Left renal pelvis (tissue), 4 donors: Measurements from ENCODE around the gene SF1. TPM values are rescaled to one million over a fixed set of nuclear protein-coding genes. Genes with fewer than 3 reads are reported as not detected.

Experiments
- DNase-seq, 4 donors: peaks; one replicate each; pipeline ENCODE4 v3.0.0-alpha.2; 2013; ENCODE audit warnings: low read depth in 4 of 4, low spot score in 3 of 4
- polyA plus RNA-seq, 4 donors: library from polyadenylated mRNA; unstranded; fragments of 120-200 nt; gene quantifications; one replicate each; pipeline ENCODE4 v1.2.1, GENCODE V29; 2013; ENCODE audit not compliant: insufficient read length in 4 of 4

Gene SF1
- polyA plus RNA-seq, 4 donors: 299 to 439 (median 376) TPM

GRCh38 chr11:64802370-64803157, 24.2 kb upstream of the SF1 start:
- no peak for DNase-seq

GRCh38 chr11:64801561-64802369, 23.4 kb upstream of the SF1 start:
- DNase-seq: no peak

- DNase-seq: no peak
These were observed 22.8 kb upstream of the SF1 start for GRCh38 chr11:64801158-64801464.

DNA sequence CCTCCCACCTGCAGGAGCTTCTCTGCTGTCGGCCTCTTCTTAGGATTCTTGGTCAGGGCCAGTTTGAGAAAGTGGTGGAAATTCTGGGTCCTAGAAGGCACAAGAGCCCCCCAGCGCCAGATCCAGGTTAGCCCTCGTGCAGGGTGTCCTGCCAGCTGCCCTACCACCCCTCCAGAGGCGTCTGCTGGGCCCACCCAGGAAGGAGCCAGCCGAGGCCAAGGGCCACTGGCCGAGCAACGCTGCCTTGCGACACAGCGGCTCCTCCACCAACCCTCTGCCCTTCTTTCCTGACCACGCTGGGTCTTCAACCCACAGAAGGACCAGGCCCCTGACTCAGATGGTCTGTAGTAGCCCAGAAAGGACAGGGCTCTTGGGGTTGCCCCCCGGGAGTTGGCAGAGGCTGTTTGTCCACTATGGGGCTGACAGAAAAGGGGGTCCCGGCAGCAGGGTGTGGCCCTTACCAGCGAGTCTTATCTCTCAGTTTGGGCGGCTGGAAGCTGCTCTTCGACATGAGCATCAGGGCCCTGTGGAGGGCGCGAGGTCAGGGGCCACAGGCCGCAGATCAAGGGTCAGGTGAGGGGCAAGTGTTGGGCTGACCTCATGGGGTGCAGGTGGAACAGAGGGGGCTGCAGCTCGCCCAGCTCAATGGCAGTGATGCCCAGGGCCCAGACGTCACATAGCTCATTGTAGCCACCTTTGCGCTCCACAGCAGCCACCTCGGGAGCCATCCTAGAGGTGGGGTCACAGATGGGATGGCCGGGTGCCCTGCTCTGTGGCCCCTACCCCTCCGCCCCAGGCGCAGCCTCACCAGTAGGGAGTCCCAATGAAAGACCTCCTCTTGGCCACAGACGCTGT, 22.2 kb upstream of the SF1 start:
- DNase-seq: no peak

DNA sequence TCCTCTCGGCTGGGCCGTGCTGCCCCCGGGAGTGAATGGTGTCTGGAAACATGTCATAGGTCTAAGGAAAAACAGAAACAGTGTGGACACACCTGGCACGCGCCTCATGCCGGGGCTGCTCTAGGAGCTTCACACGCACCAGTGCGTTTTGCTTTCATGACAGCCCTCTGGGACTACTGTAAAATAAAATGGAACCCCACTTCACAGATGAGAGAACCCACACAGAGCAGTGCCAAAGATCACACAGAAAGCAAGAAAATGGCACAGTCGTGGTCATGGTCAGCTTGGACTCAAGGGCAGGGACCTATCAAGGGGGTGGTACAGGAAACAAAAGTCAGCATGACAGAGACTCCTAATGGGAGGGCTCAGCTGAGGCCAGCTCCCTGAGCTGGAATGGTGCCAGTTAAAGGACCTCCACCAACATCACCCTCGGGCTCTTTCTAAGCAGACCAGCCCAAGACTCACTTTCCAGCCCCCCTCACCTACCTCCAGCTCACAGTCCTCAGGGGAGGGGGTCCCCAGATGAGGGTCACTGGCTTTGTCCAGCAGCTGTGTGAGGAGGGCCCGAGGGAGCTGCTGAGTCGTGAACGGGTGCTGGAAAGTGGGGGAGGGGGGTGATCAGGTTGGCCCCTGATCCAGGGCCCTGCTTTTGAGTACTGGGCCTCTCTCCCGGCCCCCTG, 21.4 kb upstream of the SF1 start:
- DNase-seq: no peak

GRCh38 chr11:64799256-64799622, 20.9 kb upstream of the SF1 start:
- no peak for DNase-seq

- no peak for DNase-seq
These were observed 18.6 kb upstream of the SF1 start for GRCh38 chr11:64796757-64797541.

DNA sequence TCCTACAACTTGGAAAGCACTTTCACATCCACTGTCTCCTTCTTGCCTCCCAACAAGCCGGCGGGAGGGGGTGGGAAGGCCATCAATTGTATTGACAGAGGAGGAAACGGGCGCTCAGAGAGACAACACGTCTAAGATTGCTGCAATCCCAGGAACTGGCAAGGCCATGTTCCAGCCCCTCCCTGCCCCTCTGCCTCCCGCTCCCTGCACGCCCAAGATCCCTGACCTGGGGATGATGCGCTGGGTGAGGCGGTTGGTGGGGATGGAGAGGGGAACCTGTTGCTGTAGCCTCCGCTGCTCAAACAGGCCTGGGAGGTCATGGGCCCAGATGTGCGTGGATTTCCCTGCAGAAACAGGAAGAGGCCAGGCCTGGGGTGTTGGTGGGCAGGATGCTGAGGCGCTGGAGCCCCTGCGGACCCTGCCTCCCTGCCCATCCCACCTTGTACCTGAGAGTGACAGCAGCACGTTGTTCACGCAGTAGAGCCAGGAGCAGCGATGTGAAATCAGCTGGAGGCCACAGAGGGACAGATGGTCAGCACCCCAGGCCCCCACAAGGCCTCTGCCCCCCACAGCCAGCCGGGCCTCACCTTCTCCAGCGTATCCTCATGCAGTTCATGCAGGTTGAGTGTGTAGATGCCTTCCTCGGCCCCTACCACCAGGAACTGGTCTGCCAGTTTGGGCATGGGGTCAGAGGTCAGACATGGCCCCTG, 17.9 kb upstream of the SF1 start:
- no peak for DNase-seq

GRCh38 chr11:64794526-64794925, 16.2 kb upstream of the SF1 start:
- no peak for DNase-seq

DNA sequence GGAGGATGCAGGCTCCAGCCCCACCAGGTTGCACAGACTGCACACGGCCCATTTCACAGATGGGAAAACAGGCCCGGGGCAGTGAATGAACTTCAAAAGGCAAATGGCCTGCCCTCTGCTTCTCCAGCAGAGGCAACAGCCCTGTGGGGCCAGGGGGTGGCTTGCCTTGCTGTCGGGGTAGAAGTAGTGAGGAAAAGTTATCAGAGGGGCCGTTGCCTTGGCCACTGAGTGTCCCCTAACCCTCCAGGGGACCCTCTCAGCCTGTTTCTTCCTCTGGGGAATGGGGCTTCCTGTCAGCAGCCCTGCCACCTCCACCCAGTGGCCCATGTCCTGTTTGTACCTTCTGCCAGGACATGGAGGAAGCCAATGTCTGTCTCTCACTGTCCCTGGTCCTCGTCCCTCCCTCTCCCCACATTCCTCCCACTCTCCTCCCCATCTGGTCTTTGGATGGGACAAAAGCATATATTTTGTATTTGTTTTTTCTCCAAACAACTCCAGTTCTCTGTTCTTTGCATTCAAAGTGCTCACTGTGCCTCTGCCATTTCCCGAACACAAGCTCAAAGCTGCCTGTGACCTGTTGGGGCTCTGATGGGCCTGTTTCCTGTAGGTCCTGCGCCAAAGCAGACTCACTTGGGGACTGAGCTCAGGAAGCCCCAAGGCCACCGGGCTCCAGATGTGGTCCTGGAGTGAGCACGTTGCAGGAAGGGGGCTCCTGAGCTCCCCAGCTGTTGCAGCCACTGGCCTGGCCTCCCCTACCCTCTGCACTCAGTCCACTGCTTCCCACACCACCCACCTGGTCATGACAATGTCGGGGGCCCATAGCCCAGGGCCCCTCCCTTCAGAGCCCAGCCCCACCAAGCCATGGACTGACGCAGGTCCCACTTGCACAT, 15.2 kb upstream of the SF1 start:
- DNase-seq: no peak

DNA sequence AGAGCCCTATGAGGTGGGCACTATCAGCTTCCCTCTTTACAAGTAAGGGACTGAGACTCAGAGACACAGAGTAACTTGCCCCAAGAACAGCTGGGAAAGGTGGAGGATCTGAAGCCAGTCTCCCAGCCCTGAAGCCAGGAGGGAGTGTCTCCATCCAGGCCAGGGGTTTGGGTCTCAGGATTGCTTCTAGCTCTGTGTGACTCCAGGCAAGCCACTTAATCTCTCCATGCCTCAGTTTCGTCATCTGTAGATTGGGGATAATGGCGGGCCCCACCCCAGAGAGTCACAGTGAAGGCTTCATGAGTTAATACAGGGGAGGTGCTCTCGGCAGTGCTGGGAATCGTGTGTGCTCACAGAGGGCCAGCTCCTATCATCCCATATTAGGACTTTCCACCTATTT, 14.1 kb upstream of the SF1 start:
- DNase-seq: no peak

DNA sequence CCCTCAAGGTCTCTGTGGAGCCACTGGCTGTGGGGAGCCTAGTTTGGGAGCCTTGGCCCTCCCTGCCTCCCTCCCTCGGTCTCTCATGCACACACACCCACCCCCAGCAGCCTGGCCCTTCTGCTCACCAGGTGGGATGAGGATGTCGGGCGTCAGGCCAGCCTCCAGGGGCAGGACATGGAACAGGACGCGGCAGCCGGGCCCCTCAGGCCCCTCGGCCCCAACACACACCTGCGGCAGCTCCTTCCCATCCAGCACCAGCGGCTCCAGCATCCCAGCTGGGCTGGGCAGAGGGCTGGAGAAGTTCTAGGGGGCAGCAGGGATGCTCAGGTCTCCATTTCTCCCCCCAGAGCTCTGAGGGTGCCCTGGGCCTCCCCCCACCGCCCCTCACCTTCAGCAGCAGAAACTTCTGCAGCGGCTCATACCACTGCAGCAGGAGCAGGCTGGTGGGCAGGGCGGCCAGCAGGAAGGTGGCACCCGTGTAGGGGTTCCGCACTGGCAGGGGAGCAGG, 13.5 kb upstream of the SF1 start:
- DNase-seq: no peak

DNA sequence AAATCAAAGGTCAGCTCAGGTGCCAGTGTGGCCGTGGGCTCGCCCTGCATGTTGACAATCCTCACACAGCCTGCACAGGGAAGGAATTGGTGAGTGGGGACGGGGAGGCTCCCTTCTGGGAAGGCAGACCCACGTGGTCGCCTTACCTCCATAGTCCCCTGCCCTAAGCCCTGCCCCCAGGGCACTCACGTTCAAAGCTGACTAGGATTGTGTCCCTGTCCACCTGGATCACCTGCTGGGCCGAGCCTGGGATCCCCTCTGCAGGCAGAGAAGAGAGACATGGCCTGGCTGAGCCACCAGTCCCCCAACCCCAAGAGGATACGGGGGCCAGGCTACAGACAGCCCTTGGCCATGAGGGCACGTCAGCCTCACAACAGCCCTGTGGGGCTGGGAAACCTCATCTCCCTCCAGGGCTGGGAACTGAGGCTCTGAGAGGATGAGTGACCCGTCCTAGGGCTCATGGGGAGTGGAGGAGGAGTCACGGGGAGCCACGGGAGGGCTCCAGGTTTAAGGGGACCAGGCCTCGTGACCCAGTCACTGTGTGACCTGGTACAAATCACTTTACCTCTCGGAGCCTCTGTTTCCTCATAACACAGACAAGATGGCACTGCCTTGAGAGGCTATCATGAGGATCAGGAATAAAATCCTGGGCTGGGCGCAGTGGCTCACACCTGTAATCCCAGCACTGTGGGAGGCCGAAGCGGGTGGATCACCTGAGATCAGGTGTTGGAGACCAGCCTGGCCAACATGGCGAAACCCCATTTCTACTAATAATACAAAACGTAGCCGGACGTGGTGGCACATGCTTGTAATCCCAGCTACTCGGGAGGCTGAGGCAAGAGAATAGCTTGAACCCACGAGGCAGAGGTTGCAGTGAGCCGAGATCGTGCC, 12.1 kb upstream of the SF1 start:
- no peak for DNase-seq

GRCh38 chr11:64789331-64790204, 11.2 kb upstream of the SF1 start:
- DNase-seq: no peak

DNA sequence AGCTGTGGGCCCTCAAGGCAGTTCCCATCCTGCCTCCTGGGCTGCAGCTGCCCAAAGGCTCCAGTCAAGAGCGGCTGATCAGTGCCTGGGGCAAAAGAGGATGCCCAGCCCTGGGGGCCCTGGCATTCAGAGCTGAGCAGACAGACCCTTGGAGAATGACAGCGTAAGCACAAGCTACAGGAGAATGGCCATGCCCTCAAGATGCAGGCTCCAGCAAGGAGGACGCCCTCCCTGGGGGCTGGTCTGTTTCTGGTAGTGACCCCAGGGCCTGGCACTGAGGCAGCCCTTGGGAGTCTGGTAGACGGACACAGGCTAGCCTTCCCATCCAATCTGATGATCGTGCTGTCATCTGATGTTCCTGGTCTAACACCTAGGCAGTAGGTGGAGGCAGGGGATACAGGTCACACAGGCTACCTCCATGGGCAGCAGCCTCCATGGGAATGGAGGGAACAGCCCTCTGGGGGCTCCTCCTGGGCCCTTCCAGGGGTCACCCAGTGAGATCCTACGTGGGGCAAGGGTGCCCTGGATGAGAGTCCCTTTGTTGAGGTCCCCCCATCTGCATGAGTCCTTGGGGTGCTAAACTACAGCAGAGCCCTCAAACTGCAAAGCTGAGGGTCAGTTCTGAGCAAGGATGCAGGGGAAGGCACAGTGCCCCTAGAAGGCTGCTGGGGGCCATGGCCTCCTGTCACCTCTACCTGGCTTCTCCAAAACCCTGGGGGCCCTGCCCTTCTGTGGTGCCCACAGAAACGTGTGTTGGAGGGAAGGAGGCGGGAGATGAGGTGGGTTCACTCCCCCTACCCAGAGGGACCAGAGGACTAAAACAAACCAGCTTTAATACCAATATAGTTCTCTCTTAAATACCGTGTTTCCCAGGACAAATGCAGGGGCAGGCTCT, 10.2 kb upstream of the SF1 start:
- no peak for DNase-seq
